KMS-11 (cell line): ENCODE results near the gene FAM222A.
"Not testable (repeated sequence)": the region's sequence is repeated elsewhere in the genome, so short reads cannot be mapped to it uniquely, and the experiment has no call there.

Experiments used
- H2AFZ ChIP-seq: fragments of 200-600 bp; sonication (generic); 2 replicates; pipeline ENCODE4 v1.6.1; 2016; ENCODE audit warnings: antibody characterized with exemption, mixed run types, low read depth
- H3K27ac ChIP-seq: fragments of 200-600 bp; sonication (generic); 2 replicates; pipeline ENCODE4 v1.6.1; 2016; ENCODE audit warnings: mild to moderate bottlenecking, mixed run types
- H3K27me3 ChIP-seq: fragments of 200-600 bp; sonication (generic); 2 replicates; pipeline ENCODE4 v1.6.1; 2017; ENCODE audit warnings: mild to moderate bottlenecking, low read depth, mixed run types, moderate library complexity; ENCODE audit not compliant: insufficient read depth
- H3K36me3 ChIP-seq: fragments of 200-600 bp; sonication (generic); 2 replicates; pipeline ENCODE4 v1.6.1; 2017; ENCODE audit warnings: mild to moderate bottlenecking, mixed run types; ENCODE audit not compliant: insufficient read depth
- H3K4me1 ChIP-seq: fragments of 200-600 bp; sonication (generic); 2 replicates; pipeline ENCODE4 v1.6.1; 2016; ENCODE audit warnings: mild to moderate bottlenecking, low read depth, mixed run types; ENCODE audit not compliant: poor library complexity, severe bottlenecking
- H3K4me2 ChIP-seq: fragments of 200-600 bp; sonication (generic); 2 replicates; pipeline ENCODE4 v1.7.0; 2016; ENCODE audit warnings: mild to moderate bottlenecking, mixed run types
- H3K4me3 ChIP-seq: fragments of 200-600 bp; sonication (generic); IDR thresholded peaks from 2 replicates; pipeline ENCODE4 v1.6.1; 2017; ENCODE audit warnings: low read depth, low read length, mixed read lengths; ENCODE audit not compliant: insufficient read depth
- H3K79me2 ChIP-seq: fragments of 200-600 bp; sonication (generic); 2 replicates; pipeline ENCODE4 v1.6.1; 2016; ENCODE audit warnings: low read depth, mixed run types; ENCODE audit not compliant: insufficient read depth
- H3K9ac ChIP-seq: fragments of 200-600 bp; sonication (generic); 2 replicates; pipeline ENCODE4 v1.6.1; 2016; ENCODE audit warnings: mild to moderate bottlenecking, mixed run types
- H4K20me1 ChIP-seq: fragments of 200-600 bp; sonication (generic); 2 replicates; pipeline ENCODE4 v1.6.1; 2016; ENCODE audit warnings: mild to moderate bottlenecking, mixed run types; ENCODE audit not compliant: insufficient read depth
- TF ChIP-seq, protein P1 (sequence below): fragments of 200-600 bp; sonication (generic); conservative IDR thresholded peaks from 2 replicates; pipeline ENCODE4 v1.6.1; 2017; ENCODE audit warnings: low read depth, mild to moderate bottlenecking, antibody characterized with exemption, low read length, moderate library complexity, mixed read lengths

FAM222A gene

DNA sequence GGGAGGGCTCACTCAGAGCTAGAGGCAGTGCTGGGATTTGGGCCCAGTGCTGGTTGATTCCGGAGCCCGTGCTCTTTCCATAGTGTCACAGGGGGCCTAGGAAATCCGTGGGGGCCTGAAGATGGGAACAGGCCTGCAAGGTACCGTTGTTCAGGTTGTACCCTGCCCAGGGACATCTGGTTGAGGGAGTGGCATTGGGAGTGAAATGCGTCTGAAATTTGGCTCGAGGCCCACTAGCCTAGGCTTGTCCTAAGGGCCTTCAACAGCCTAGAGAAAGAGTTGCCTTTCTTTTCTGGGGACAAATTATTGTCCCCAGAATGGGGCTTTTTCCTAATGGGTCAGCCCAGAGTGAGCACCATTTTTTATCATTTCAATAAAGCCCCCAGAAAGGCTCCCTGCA is 26.4 kb upstream of the FAM222A start:
- Histone ChIP-seq H3K36me3 (no peaks in the 10 kb centered on the region), H3K27me3 (no peaks in the 10 kb centered on the region), H3K9ac (no peak overlapping the region), H3K4me1 (no peaks in the 10 kb centered on the region), H4K20me1 (no peaks in the 10 kb centered on the region), H3K27ac (no peak overlapping the region), H3K4me3 (no peak overlapping the region), H3K4me2 (no peak overlapping the region), H3K79me2 (no peaks in the 10 kb centered on the region), H2AFZ (no peak overlapping the region)
- TF ChIP-seq, protein P1, sequence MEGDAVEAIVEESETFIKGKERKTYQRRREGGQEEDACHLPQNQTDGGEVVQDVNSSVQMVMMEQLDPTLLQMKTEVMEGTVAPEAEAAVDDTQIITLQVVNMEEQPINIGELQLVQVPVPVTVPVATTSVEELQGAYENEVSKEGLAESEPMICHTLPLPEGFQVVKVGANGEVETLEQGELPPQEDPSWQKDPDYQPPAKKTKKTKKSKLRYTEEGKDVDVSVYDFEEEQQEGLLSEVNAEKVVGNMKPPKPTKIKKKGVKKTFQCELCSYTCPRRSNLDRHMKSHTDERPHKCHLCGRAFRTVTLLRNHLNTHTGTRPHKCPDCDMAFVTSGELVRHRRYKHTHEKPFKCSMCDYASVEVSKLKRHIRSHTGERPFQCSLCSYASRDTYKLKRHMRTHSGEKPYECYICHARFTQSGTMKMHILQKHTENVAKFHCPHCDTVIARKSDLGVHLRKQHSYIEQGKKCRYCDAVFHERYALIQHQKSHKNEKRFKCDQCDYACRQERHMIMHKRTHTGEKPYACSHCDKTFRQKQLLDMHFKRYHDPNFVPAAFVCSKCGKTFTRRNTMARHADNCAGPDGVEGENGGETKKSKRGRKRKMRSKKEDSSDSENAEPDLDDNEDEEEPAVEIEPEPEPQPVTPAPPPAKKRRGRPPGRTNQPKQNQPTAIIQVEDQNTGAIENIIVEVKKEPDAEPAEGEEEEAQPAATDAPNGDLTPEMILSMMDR: no peak

DNA sequence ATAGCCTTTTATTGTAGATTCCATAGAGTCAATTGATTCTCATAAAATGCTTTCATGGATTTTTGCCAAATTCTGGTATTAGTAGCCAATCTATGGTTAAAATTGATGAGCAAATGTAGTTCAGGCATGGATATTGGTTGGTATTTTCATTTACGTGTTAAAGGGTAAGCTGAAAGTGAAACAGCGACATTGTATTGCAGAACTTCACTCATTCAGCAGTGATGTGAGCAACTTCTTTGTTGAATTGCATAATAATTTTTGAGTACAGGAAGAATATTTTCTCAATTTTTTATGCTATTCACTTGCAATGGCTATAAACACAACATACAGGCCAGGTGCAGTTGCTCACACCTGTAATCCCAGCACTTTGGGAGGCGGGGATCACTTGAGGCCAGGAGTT is 24.2 kb upstream of the FAM222A start:
- no peaks in the 10 kb centered on the region for H3K79me2 ChIP-seq
- H2AFZ ChIP-seq: no peak overlapping the region
- no peak overlapping the region for H3K4me2 ChIP-seq
- H3K4me1 ChIP-seq: no peaks in the 10 kb centered on the region
- H3K27ac ChIP-seq: no peak overlapping the region
- no peaks in the 10 kb centered on the region for H3K36me3 ChIP-seq
- H3K9ac ChIP-seq: no peak overlapping the region
- no peak overlapping the region for H3K4me3 ChIP-seq
- no peaks in the 10 kb centered on the region for H4K20me1 ChIP-seq
- TF ChIP-seq, protein P1: no peak
- no peaks in the 10 kb centered on the region for H3K27me3 ChIP-seq

DNA sequence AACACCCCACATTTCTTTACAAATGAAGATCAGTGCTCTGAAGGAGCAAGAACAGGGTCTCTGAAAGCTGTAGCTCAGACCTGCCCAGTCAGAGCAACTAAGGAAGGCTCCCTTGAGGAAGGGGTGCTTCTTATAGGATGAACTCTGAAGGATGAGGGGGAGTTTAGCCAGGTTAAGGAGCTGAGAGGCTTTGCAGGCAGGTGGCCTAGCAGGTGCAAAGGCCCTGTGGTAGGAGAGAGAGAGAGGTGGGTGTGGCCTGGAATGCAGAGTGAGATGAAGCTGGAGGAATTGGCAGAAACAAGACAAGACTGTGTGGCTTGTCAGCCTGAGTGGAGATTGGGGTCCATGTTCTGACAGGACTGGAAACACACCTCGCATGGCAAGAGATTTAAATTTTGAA is 20.5 kb upstream of the FAM222A start:
- no peak overlapping the region for H3K9ac ChIP-seq
- TF ChIP-seq, protein P1: no peak
- no peaks in the 10 kb centered on the region for H3K79me2 ChIP-seq
- no peak overlapping the region for H3K4me3 ChIP-seq
- H3K36me3 ChIP-seq: no peaks in the 10 kb centered on the region
- H3K27me3 ChIP-seq: no peaks in the 10 kb centered on the region
- no peaks in the 10 kb centered on the region for H4K20me1 ChIP-seq
- no peak overlapping the region for H3K27ac ChIP-seq
- no peak overlapping the region for H3K4me2 ChIP-seq
- no peak overlapping the region for H2AFZ ChIP-seq
- H3K4me1 ChIP-seq: no peaks in the 10 kb centered on the region

DNA sequence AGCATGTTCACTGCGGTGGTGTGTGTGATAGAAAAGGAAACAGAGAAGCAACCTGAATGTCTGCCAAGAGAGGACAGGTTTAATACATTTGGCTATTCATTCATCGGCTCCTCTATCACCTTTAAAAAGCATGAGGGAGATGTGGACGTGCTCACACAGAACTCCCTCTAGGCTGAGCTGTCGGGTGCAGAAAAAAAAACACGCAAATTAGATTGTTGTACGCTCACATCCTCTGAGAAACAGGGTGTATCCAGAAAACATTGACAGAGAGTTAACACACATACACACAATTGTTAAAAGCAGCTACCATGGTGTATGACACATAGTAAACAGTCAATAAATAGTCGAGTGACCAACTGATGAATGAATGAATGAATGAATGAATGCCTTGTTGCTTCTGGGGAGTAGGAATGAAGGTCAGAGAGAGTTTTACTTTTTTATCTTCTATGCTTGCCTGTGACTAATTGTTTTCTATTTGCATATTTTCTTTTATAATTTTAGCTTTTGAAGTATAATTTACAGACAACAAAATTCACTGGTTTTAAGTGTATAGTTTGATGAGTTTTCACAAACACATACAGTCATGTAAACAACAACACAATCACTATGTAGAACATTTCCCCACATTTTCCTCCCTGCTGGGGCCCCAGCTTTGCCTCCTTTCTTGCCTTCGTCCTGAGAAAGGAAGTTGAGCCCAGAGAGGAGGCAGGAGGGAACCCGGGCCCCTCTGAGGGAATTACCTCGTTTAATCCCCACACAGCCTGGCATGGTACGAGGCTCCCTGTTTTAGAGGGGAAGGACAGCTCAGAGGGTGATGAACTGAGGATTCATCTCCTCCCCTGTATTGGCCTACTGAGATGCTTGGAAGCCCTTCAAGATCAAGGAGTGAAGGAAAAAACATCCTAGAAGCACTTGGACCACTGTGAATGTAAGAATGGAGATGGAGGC is 19.7 kb upstream of the FAM222A start:
- Histone ChIP-seq H3K4me1 (no peaks in the 10 kb centered on the region), H2AFZ (no peak overlapping the region), H3K36me3 (no peaks in the 10 kb centered on the region), H4K20me1 (no peaks in the 10 kb centered on the region), H3K4me2 (no peak overlapping the region), H3K4me3 (no peak overlapping the region), H3K27ac (no peak overlapping the region), H3K79me2 (no peaks in the 10 kb centered on the region), H3K9ac (no peak overlapping the region), H3K27me3 (no peaks in the 10 kb centered on the region)
- TF ChIP-seq, protein P1: no peak

DNA sequence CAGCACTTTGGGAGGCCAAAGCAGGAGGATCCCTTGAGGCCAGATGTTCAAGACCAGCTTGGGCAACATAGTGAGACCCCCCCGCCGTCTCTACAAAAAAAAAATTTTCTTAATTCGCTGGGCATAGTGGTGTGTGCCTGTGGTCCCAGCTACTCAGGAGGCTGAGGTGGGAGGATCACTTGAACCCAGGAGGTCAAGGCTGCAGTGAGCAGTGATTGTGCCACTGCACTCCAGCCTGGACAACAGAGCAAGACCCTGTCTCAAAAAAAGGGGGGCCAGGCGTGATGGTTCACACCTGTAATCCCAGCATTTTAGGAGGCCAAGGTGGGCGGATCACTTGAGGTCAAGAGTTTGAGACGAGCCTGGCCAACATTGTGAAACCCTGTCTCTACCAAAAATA is 19.0 kb upstream of the FAM222A start:
- H3K27me3 ChIP-seq, H3K79me2 ChIP-seq, H2AFZ ChIP-seq, H3K9ac ChIP-seq, H3K4me1 ChIP-seq, H3K4me2 ChIP-seq, H3K4me3 ChIP-seq, H3K27ac ChIP-seq, H4K20me1 ChIP-seq, H3K36me3 ChIP-seq: not testable (repeated sequence)
